GM10266 (cell line): Measurements from ENCODE around the gene PARP8.
"Not testable (repeated sequence)": the region's sequence is repeated elsewhere in the genome, so short reads cannot be mapped to it uniquely, and the experiment has no call there.

ENCODE experiments used
- DNase-seq: peaks from one replicate; pipeline ENCODE4 v3.0.0; 2012; ENCODE audit errors: extremely low spot score
- CTCF ChIP-seq: IDR thresholded peaks from 2 replicates; pipeline ENCODE4 v1.5.1; 2012; ENCODE audit warnings: mild to moderate bottlenecking, low read depth; ENCODE audit not compliant: control insufficient read depth, insufficient read depth; ENCODE audit errors: missing control alignments

Gene PARP8

DNA sequence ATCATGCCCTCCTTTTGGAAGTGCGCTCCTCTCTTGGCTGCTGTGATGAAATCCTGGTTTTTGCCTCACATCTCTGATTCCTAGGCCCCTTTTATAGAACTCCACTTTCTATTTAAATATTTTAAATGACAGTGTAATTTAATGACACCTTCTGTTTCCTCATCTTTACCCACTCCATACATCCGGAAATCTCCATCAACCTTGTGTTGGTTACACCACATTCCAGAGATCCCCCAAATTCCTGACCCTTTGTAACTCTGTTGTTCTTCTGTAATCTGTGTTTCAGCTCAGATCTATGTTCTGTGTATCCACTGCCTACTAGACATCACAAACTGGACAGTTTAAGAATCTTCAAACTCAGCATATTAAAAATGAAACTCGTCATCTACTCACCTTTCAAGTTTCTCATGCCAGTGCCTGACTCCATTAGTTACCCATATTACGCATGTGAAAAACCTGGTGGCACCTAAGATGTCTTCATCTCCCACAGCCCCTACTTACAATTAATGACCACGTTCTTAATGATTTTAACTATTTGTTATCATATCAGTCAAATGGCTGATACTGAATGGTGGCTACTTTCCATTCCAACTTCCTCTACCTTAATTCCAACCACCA lies 25.1 kb downstream of the PARP8 start:
- DNase-seq = no peak
- no peak for TF ChIP-seq CTCF

DNA sequence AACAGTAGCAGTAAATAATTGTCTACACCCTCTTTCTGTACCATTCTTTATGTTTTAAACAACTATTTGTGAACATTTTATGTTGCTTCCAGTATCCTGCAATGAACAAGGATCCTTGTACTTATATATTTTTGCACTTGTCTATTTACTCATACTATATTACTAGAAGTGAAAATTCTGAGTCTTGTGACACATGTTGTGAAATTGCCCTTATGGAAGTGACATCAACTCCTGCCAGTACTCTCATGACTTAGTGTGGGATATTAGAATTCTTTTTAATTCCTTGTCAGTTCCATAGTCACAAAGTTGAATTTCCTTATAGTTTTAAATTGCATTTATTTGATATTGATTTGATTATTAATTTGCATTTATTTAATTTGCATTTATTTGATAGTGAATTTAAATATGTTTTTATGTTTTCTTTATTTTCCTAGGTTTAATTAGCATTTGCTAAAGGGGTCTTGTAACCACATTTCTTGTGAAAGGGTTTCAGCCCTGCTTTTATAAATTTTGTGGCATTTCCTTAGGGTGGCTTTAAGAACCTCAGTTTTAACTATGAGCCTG lies 27.7 kb downstream of the PARP8 start:
- TF ChIP-seq CTCF = no peak
- DNase-seq = no peak

DNA sequence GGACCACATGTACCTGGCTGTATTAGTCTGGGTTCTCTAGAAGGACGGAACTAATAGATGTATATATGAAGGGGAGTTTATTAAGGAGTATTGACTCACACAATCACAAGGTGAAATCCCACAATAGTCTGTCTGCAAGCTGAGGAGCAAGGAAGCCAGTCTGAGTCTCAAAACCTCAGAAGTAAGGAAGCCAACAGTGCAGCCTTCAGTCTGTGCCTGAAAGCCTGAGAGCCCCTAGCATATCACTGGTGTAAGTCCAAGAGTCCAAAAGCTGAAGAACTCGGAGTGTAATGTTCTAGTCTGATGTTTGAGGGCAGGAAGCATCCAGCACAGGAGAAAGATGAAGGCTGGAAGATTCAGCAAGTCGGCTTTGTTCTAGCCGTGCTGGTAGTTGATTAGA lies 28.2 kb downstream of the PARP8 start:
- not testable (repeated sequence) for DNase-seq

GRCh38 chr5:50697739-50698138 lies 31.3 kb downstream of the PARP8 start:
- TF ChIP-seq CTCF = no peak
- no peak for DNase-seq

- no peak for DNase-seq
- no peak for TF ChIP-seq CTCF
These were observed 33.3 kb downstream of the PARP8 start for GRCh38 chr5:50699737-50700136.

GRCh38 chr5:50700706-50701105 lies 34.3 kb downstream of the PARP8 start:
- no peak for TF ChIP-seq CTCF
- DNase-seq = no peak

DNA sequence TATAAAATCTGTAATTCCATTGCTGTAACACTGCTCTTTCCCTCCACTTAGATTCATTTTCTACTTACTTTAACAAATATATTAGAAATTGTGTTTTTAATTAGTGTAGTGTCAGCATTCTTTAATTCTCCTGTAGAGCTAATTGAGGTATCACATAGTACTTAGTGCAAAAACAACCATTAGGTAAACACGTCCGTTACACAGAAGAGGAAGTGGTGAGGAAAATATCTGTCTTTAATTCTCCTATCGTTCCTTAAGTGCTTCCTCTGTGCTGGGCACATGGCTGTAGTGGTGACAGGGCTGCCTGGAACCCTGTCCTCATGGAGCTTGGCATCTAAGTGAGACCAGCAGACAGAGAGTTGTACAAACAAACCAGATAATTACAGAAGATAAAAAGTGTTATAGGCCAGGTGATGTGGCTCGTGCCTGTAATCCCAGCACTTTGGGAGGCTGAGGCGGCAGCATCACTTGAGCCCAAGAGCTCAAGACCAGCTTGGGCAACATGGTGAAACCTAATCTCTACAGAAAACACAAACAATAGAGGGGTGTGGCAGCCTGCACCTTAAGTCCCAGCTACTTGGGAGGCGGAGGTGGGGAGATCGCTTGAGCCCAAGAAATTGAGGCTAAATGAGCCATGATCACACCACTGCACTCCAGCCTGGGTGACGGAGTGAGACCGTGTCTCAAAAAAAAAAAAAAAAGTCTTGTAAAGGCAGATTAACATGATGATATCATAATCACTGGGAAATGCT lies 36.4 kb downstream of the PARP8 start:
- no peak for DNase-seq
- no peak for TF ChIP-seq CTCF
